Ishikawa (cell line): ENCODE results near the gene PSG6.

Source experiments
- CEBPB ChIP-seq: IDR thresholded peaks from 2 replicates; pipeline ENCODE4 v1.6.1; 2012
- EGR1 ChIP-seq: IDR thresholded peaks from 2 replicates; pipeline ENCODE4 v1.6.1; 2012
- EP300 ChIP-seq: IDR thresholded peaks from 2 replicates; pipeline ENCODE4 v1.6.1; 2012; ENCODE audit warnings: borderline replicate concordance
- MAX ChIP-seq: IDR thresholded peaks from 2 replicates; pipeline ENCODE4 v1.6.1; 2012
- NFIC ChIP-seq: IDR thresholded peaks from 2 replicates; pipeline ENCODE4 v1.6.1; 2012
- RAD21 ChIP-seq: IDR thresholded peaks from 2 replicates; pipeline ENCODE4 v1.6.1; 2012; ENCODE audit warnings: low read depth
- REST ChIP-seq: IDR thresholded peaks from 2 replicates; pipeline ENCODE4 v1.6.1; 2012; ENCODE audit warnings: low read depth, mild to moderate bottlenecking
- TAF1 ChIP-seq: IDR thresholded peaks from 2 replicates; pipeline ENCODE4 v1.6.1; 2012; ENCODE audit warnings: low read depth, mild to moderate bottlenecking
- TCF12 ChIP-seq: IDR thresholded peaks from 2 replicates; pipeline ENCODE4 v1.6.1; 2012; ENCODE audit warnings: low read depth
- TEAD4 ChIP-seq: IDR thresholded peaks from 2 replicates; pipeline ENCODE4 v1.6.1; 2012
- YY1 ChIP-seq: IDR thresholded peaks from 2 replicates; pipeline ENCODE4 v1.6.1; 2012; ENCODE audit warnings: low read depth
- ZBTB7A ChIP-seq: IDR thresholded peaks from 2 replicates; pipeline ENCODE4 v1.6.1; 2012; ENCODE audit warnings: low read depth

- no peak for TF ChIP-seq TEAD4
- TF ChIP-seq TCF12, result no peak
- TF ChIP-seq CEBPB, result no peak
- TF ChIP-seq MAX, result no peak
- no peak for TF ChIP-seq REST
- TF ChIP-seq TAF1, result no peak
- TF ChIP-seq ZBTB7A, result no peak
- no peak for TF ChIP-seq EP300
- no peak for TF ChIP-seq RAD21
- TF ChIP-seq YY1, result no peak
- TF ChIP-seq NFIC, result no peak
- no peak for TF ChIP-seq EGR1
Observed at GRCh38 chr19:42961119-42961518, 43.4 kb upstream of the PSG6 start.
